ENCODE results near the gene KRI1. TPM values are rescaled to one million over a fixed set of nuclear protein-coding genes. Genes with fewer than 3 reads are reported as not detected.
A peak's percentile ranks its signal among the peaks of the same experiment; 100 is the strongest.

The KRI1 gene
- total RNA-seq, 4 donors from 2014 or later, result 16.0 to 28.0 (median 20.1) TPM

- TF ChIP-seq EP300 (IDR thresholded peaks at IDR 0.05) (no peak), POLR2AphosphoS5 (IDR thresholded peaks at IDR 0.05) (no peak), POLR2A (IDR thresholded peaks at IDR 0.05) (no peak), CTCF (IDR thresholded peaks at IDR 0.05) (no peak)
- H3K27me3 ChIP-seq, result peaks cover 100% of the 10 kb centered on the region
- no peaks in the 10 kb centered on the region for H3K36me3 ChIP-seq
- H3K4me1 ChIP-seq, result peaks cover 0 to 28% (median 7%) of the 10 kb centered on the region in 3 donors
- ATAC-seq, result no peak
- no peaks in the 10 kb centered on the region for H3K9me3 ChIP-seq
- WGBS, 2 donors (ENCODE audit: low coverage in 1 of 2), result 5% methylated on average over 17 of the region's 107 CpGs; no CpG with 5 or more reads in 1 of the 2 donors
- no peak overlapping the region for H3K4me3 ChIP-seq
- no peak overlapping the region for H3K27ac ChIP-seq
These were observed 51.3 kb downstream of the KRI1 start for GRCh38 chr19:10514211-10515145.

DNA sequence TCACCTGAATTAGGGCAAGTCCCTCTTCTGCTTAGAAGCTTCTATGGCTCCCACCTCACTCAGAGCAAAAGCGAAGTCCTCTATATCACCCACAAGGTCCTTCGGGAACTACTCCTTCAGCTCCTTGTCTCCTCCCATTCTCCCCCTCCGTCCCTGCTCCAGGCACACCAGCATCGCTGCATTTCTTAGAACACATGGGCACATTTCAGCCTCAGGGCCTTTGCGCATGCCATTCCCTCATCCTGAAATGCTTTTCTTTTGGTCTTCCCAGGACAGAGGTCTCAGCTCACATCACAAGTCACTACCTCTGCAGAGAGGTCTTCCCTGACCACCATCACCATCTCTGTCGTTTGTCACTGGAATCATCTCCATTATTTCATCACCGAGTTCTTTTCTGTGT is 52.6 kb downstream of the KRI1 start:
- WGBS, 2 donors (ENCODE audit: low coverage in 1 of 2), result 75 to 78% methylated on average over 5 to 7 of the region's 7 CpGs
- ATAC-seq, result no peak
- H3K4me3 ChIP-seq, result no peak overlapping the region
- H3K4me1 ChIP-seq, result peaks cover 0 to 23% (median 7%) of the 10 kb centered on the region in 3 donors
- no peak overlapping the region for H3K27ac ChIP-seq
- no peak for TF ChIP-seq POLR2AphosphoS5 (IDR thresholded peaks at IDR 0.05)
- no peak for TF ChIP-seq EP300 (IDR thresholded peaks at IDR 0.05)
- TF ChIP-seq CTCF (IDR thresholded peaks at IDR 0.05), result no peak
- no peak for TF ChIP-seq POLR2A (IDR thresholded peaks at IDR 0.05)
- H3K9me3 ChIP-seq, result no peaks in the 10 kb centered on the region
- peaks cover 100% of the 10 kb centered on the region for H3K27me3 ChIP-seq
- no peaks in the 10 kb centered on the region for H3K36me3 ChIP-seq

DNA sequence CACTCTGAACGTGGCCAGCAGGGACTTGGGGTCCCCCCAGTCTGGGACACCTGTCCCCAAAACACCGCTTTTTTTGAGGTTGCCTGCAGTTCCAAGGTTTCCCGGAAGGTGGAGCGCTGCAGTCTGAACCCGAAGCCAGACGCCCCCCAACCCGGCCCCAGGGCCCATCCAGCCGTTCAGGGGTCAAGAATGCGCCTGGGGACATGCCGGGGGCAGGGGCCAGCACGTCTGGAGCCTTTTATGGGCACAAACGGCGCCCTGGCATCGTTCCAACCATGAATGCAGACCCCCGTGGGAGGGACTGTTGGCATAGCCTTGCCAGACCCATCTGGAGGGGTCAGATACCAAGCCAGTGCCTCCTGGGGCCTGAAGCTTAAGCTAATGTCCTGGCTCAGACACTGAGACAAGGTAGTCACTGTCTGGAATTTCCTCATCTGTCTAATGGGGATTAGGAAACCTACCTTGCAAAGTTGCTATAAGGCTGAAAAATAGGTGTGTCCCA is 55.5 kb downstream of the KRI1 start:
- TF ChIP-seq POLR2A (IDR thresholded peaks at IDR 0.05) (no peak), CTCF (IDR thresholded peaks at IDR 0.05) (peak in 3 of 4 experiments; percentile 13 to 60 (median 35))
- Histone ChIP-seq H3K27me3 (peaks cover 76% of the 10 kb centered on the region), H3K4me1 (peaks cover 0 to 15% (median 3%) of the 10 kb centered on the region in 3 donors), H3K27ac (no peak overlapping the region), H3K9me3 (no peaks in the 10 kb centered on the region), H3K36me3 (no peaks in the 10 kb centered on the region), H3K4me3 (no peak overlapping the region)
- no peak for ATAC-seq
- 0 to 20% methylated on average over 1 of the region's 15 CpGs for WGBS, 2 donors (ENCODE audit: low coverage in 1 of 2)

- no peak for ATAC-seq
- H3K27ac ChIP-seq, result no peak overlapping the region
- H3K27me3 ChIP-seq, result peaks cover 59% of the 10 kb centered on the region
- no peaks in the 10 kb centered on the region for H3K9me3 ChIP-seq
- H3K36me3 ChIP-seq, result no peaks in the 10 kb centered on the region
- no peak overlapping the region for H3K4me3 ChIP-seq
- peaks cover 0 to 9% (median 3%) of the 10 kb centered on the region in 3 donors for H3K4me1 ChIP-seq
- 87 to 90% methylated on average over 2 to 3 of the region's 3 CpGs for WGBS, 2 donors (ENCODE audit: low coverage in 1 of 2)
- TF ChIP-seq POLR2AphosphoS5 (IDR thresholded peaks at IDR 0.05) (no peak), EP300 (IDR thresholded peaks at IDR 0.05) (no peak), CTCF (IDR thresholded peaks at IDR 0.05) (no peak), POLR2A (IDR thresholded peaks at IDR 0.05) (no peak)
These were observed 57.1 kb downstream of the KRI1 start for GRCh38 chr19:10508707-10509106.

Measured in gastroesophageal sphincter (tissue), 4 donors.